ENCODE measurements around the gene XNDC1N. TPM values are rescaled to one million over a fixed set of nuclear protein-coding genes. Genes with fewer than 3 reads are reported as not detected.
A peak's percentile ranks its signal among the peaks of the same experiment; 100 is the strongest.

The XNDC1N gene
- total and polyA plus RNA-seq, 9 of the 15 experiments (the other 6 are each of a cell fraction or from before 2014, with no cell fraction given) = 6.8 to 11.4 (median 9.7) TPM

DNA sequence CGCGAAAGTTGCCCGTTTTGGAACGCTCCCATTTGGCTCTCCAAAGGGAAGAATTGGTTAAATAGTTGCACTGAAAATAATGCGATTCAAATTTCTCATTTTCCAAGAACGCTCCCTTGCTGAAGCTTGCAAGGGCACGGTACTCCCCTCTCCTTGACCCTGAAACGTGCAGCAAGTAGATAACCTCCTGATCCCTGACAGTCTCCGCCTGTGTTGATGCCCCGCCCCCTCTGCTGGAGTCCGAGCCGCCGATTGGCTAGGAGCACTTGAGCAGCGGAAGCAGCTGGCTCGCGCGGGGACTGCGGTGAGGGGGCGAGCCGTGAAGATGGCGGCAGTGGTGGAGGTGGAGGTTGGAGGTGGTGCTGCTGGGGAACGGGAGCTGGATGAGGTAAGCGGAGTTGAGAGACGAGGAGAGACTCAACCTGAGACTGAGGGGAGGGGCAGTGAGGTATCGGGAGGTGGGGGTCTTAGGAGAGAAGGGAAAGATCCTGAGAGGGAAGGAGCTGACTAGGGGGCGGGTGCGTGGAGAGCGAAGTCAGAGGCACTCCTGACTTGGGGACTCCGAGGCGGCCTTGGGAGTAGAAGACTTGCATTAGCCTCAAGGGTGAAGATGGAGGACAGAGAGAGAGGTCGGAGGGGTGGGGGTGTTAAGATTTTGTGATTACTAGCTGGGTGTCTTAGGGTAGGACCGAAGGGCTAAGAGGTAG is 496 bp upstream of the XNDC1N start, which contains the start of gene RNF121 (continued):
- TF ChIP-seq YY1 (IDR thresholded peaks at IDR 0.05; ENCODE audit: borderline replicate concordance in 1 of 3, control insufficient read depth in 1 of 3, extremely low read depth in 1 of 3, insufficient read depth in 3 of 3, insufficient read length in 1 of 3, insufficient replicate concordance in 2 of 3, low read depth in 1 of 3, low read length in 2 of 3) (peak; percentile 76 to 97 (median 90)), TBL1XR1 (IDR thresholded peaks at IDR 0.05; ENCODE audit: low read length in 2 of 2) (no peak; a peak in 1 of 4 replicates), POLR2AphosphoS5 (IDR thresholded peaks at IDR 0.05; ENCODE audit: control insufficient read depth, insufficient read depth, low read depth, low read length) (peak; percentile 85; the same call in 1 of the 2 replicates), EHMT2 (IDR thresholded peaks at IDR 0.05) (peak; percentile 57; the same call in 1 of the 2 replicates), ZBTB17 (CRISPR knock-in tag; IDR thresholded peaks at IDR 0.05) (no peak), SRSF7 (optimal IDR thresholded peaks at IDR 0.05; ENCODE audit: low read depth, low read length) (no peak), MCM5 (IDR thresholded peaks at IDR 0.05; ENCODE audit: low read depth) (no peak), ZC3H11A (IDR thresholded peaks at IDR 0.05; ENCODE audit: low read depth, low read length) (0 out of 2 replicates have a peak, but pooled peaks have one; percentile 73), NCOR1 (IDR thresholded peaks at IDR 0.05) (peak; percentile 32), ZNF347 (CRISPR knock-in tag; IDR thresholded peaks at IDR 0.05; ENCODE audit: low read depth) (no peak), SMC3 (conservative IDR thresholded peaks at IDR 0.05; ENCODE audit: insufficient read depth, low read depth, low read length) (0 out of 2 replicates have a peak, but pooled peaks have one; percentile 5), CREB1 (IDR thresholded peaks at IDR 0.05) (peak; percentile 38), CREB1 (CRISPR knock-in tag; IDR thresholded peaks at IDR 0.05) (peak; percentile 34; the same call in 1 of the 2 replicates), SP1 (CRISPR knock-in tag; IDR thresholded peaks at IDR 0.05) (peak; percentile 92), ZNF143 (CRISPR knock-in tag; IDR thresholded peaks at IDR 0.05) (peak; percentile 78)
- TF ChIP-seq, protein P1, sequence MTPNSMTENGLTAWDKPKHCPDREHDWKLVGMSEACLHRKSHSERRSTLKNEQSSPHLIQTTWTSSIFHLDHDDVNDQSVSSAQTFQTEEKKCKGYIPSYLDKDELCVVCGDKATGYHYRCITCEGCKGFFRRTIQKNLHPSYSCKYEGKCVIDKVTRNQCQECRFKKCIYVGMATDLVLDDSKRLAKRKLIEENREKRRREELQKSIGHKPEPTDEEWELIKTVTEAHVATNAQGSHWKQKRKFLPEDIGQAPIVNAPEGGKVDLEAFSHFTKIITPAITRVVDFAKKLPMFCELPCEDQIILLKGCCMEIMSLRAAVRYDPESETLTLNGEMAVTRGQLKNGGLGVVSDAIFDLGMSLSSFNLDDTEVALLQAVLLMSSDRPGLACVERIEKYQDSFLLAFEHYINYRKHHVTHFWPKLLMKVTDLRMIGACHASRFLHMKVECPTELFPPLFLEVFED (CRISPR knock-in tag; conservative IDR thresholded peaks at IDR 0.05) = peak; percentile 63; the same call in 1 of the 2 replicates
- TF ChIP-seq, protein P2, sequence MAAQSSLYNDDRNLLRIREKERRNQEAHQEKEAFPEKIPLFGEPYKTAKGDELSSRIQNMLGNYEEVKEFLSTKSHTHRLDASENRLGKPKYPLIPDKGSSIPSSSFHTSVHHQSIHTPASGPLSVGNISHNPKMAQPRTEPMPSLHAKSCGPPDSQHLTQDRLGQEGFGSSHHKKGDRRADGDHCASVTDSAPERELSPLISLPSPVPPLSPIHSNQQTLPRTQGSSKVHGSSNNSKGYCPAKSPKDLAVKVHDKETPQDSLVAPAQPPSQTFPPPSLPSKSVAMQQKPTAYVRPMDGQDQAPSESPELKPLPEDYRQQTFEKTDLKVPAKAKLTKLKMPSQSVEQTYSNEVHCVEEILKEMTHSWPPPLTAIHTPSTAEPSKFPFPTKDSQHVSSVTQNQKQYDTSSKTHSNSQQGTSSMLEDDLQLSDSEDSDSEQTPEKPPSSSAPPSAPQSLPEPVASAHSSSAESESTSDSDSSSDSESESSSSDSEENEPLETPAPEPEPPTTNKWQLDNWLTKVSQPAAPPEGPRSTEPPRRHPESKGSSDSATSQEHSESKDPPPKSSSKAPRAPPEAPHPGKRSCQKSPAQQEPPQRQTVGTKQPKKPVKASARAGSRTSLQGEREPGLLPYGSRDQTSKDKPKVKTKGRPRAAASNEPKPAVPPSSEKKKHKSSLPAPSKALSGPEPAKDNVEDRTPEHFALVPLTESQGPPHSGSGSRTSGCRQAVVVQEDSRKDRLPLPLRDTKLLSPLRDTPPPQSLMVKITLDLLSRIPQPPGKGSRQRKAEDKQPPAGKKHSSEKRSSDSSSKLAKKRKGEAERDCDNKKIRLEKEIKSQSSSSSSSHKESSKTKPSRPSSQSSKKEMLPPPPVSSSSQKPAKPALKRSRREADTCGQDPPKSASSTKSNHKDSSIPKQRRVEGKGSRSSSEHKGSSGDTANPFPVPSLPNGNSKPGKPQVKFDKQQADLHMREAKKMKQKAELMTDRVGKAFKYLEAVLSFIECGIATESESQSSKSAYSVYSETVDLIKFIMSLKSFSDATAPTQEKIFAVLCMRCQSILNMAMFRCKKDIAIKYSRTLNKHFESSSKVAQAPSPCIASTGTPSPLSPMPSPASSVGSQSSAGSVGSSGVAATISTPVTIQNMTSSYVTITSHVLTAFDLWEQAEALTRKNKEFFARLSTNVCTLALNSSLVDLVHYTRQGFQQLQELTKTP (IDR thresholded peaks at IDR 0.05; ENCODE audit: low read depth in 1 of 2, partially characterized antibody in 2 of 2) = peak in 1 of 2 experiments; percentile 25
- TF ChIP-seq, protein P3, sequence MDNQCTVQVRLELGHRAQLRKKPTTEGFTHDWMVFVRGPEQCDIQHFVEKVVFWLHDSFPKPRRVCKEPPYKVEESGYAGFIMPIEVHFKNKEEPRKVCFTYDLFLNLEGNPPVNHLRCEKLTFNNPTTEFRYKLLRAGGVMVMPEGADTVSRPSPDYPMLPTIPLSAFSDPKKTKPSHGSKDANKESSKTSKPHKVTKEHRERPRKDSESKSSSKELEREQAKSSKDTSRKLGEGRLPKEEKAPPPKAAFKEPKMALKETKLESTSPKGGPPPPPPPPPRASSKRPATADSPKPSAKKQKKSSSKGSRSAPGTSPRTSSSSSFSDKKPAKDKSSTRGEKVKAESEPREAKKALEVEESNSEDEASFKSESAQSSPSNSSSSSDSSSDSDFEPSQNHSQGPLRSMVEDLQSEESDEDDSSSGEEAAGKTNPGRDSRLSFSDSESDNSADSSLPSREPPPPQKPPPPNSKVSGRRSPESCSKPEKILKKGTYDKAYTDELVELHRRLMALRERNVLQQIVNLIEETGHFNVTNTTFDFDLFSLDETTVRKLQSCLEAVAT (IDR thresholded peaks at IDR 0.05) = peak in 1 of 2 experiments; percentile 79; a peak in 1 of 4 replicates
- TF ChIP-seq, protein P4, sequence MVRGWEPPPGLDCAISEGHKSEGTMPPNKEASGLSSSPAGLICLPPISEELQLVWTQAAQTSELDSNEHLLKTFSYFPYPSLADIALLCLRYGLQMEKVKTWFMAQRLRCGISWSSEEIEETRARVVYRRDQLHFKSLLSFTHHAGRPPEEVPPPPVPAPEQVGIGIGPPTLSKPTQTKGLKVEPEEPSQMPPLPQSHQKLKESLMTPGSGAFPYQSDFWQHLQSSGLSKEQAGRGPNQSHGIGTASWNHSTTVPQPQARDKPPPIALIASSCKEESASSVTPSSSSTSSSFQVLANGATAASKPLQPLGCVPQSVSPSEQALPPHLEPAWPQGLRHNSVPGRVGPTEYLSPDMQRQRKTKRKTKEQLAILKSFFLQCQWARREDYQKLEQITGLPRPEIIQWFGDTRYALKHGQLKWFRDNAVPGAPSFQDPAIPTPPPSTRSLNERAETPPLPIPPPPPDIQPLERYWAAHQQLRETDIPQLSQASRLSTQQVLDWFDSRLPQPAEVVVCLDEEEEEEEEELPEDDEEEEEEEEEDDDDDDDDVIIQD (CRISPR knock-in tag; IDR thresholded peaks at IDR 0.05) = no peak
